Measurements from ENCODE around the gene AGAP1. TPM values are rescaled to one million over a fixed set of nuclear protein-coding genes. Genes with fewer than 3 reads are reported as not detected.

Gene AGAP1
- total RNA-seq, 2 experiments from 2014 or later = not detected

DNA sequence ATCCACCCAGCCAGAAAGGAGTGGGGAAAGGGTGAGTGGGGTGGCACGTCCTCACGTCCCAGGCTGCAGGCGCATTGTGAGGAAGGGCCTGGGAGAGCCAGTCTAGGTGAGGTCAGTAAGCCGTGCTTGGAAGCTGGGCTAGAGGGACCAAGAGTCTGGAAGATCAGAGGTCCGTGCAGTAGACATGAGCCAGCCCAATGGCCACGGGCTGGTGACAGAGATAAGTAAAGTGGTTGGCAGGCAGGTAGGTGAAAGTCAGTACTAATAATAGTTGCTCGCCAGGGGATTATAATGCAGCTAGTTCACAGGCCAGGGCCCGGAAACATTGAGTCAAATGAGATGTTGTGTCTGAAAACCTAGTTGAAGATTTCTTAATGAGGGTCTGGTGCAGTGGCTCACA, 541.1 kb downstream of the AGAP1 start:
- H4K20me1 ChIP-seq (ENCODE audit: insufficient read depth, low read length) = no peaks in the 10 kb centered on the region
- H3K9me3 ChIP-seq (ENCODE audit: low read length) = no peaks in the 10 kb centered on the region
- TF ChIP-seq, protein P1, sequence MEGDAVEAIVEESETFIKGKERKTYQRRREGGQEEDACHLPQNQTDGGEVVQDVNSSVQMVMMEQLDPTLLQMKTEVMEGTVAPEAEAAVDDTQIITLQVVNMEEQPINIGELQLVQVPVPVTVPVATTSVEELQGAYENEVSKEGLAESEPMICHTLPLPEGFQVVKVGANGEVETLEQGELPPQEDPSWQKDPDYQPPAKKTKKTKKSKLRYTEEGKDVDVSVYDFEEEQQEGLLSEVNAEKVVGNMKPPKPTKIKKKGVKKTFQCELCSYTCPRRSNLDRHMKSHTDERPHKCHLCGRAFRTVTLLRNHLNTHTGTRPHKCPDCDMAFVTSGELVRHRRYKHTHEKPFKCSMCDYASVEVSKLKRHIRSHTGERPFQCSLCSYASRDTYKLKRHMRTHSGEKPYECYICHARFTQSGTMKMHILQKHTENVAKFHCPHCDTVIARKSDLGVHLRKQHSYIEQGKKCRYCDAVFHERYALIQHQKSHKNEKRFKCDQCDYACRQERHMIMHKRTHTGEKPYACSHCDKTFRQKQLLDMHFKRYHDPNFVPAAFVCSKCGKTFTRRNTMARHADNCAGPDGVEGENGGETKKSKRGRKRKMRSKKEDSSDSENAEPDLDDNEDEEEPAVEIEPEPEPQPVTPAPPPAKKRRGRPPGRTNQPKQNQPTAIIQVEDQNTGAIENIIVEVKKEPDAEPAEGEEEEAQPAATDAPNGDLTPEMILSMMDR (conservative IDR thresholded peaks at IDR 0.05; ENCODE audit: low read length) = no peak
- no peak for TF ChIP-seq EZH2phosphoT487 (IDR thresholded peaks at IDR 0.05; ENCODE audit: borderline replicate concordance, low read depth, low read length)
- H3K9me2 ChIP-seq (ENCODE audit: insufficient read depth, low read length) = no peaks in the 10 kb centered on the region
- H3K36me3 ChIP-seq (ENCODE audit: insufficient read depth, low read length) = no peaks in the 10 kb centered on the region
- H3K27ac ChIP-seq (ENCODE audit: low read depth, low read length, poor library complexity, severe bottlenecking) = no peak overlapping the region
- POLR2A ChIA-PET = no interaction called here
- no TSS peak for BruUV-seq (replicated peaks)
- H3K4me1 ChIP-seq (ENCODE audit: insufficient read depth, low read length, poor library complexity, severe bottlenecking) = no peaks in the 10 kb centered on the region
- H3K79me2 ChIP-seq (ENCODE audit: insufficient read depth, low read depth, low read length) = no peaks in the 10 kb centered on the region
- intact Hi-C loops (cut with micrococcal nuclease; ENCODE audit: unreplicated experiment) = no loop called here
- CTCF ChIA-PET (ENCODE audit: unreplicated experiment) = no interaction called here
- H2AFZ ChIP-seq (ENCODE audit: low read length) = no peak overlapping the region
- H3K4me3 ChIP-seq (ENCODE audit: low read depth, low read length, poor library complexity, severe bottlenecking) = no peak overlapping the region
- H3K4me2 ChIP-seq (ENCODE audit: low read length) = no peak overlapping the region
- DNase-seq (ENCODE audit: low spot score) = no peak

DNA sequence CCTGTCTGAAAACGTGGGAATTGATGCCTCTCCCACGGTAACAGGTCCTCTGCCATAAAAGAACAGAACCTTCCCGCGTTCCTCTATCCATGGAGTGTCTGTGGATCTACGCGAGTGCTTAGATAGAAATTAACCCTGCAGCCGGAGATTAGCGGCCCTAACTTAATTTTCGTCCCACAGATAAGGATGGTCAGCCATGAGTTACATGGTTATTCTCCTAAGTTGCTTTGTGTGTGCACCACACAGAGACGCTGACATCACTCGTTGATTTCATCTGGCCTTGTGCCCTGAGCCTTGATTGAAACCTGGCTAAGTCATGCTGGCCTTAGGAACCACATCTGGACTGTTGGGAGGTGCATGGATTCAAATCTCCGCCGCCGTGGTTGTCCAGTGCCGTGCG, 542.2 kb downstream of the AGAP1 start:
- Histone ChIP-seq H3K4me1 (ENCODE audit: insufficient read depth, low read length, poor library complexity, severe bottlenecking) (no peaks in the 10 kb centered on the region), H3K9me2 (ENCODE audit: insufficient read depth, low read length) (no peaks in the 10 kb centered on the region), H2AFZ (ENCODE audit: low read length) (no peak overlapping the region), H3K4me2 (ENCODE audit: low read length) (no peak overlapping the region), H3K27ac (ENCODE audit: low read depth, low read length, poor library complexity, severe bottlenecking) (no peak overlapping the region), H3K4me3 (ENCODE audit: low read depth, low read length, poor library complexity, severe bottlenecking) (no peak overlapping the region), H4K20me1 (ENCODE audit: insufficient read depth, low read length) (no peaks in the 10 kb centered on the region), H3K79me2 (ENCODE audit: insufficient read depth, low read depth, low read length) (no peaks in the 10 kb centered on the region), H3K36me3 (ENCODE audit: insufficient read depth, low read length) (no peaks in the 10 kb centered on the region), H3K9me3 (ENCODE audit: low read length) (no peaks in the 10 kb centered on the region)
- BruUV-seq (replicated peaks) = no TSS peak
- ChIA-PET POLR2A (no interaction called here), CTCF (ENCODE audit: unreplicated experiment) (no interaction called here)
- intact Hi-C loops (cut with micrococcal nuclease; ENCODE audit: unreplicated experiment) = no loop called here
- DNase-seq (ENCODE audit: low spot score) = no peak
- TF ChIP-seq, protein P1 (conservative IDR thresholded peaks at IDR 0.05; ENCODE audit: low read length) = no peak
- TF ChIP-seq EZH2phosphoT487 (IDR thresholded peaks at IDR 0.05; ENCODE audit: borderline replicate concordance, low read depth, low read length) = no peak

DNA sequence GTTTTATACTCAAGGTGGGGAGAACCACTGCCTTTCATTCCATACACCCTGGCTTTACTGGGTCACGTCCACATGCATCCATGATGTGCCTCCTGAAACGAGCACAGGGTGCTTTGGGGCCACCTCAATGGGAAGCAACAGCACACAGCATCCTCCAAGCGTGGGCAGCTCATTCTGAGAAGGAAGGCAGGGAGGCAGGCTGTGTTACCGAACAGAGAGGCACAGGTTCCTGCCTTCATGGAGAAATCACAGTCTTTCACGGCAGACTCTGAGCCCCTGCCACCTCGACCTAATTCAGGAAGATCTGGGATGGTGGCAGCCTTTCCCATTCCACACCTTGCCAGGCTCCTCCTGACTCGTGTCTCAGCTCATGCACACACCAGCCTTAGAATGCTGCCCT, 544.3 kb downstream of the AGAP1 start:
- Histone ChIP-seq H4K20me1 (ENCODE audit: insufficient read depth, low read length) (no peaks in the 10 kb centered on the region), H3K4me3 (ENCODE audit: low read depth, low read length, poor library complexity, severe bottlenecking) (no peak overlapping the region), H3K79me2 (ENCODE audit: insufficient read depth, low read depth, low read length) (no peaks in the 10 kb centered on the region), H3K9me3 (ENCODE audit: low read length) (no peaks in the 10 kb centered on the region), H3K36me3 (ENCODE audit: insufficient read depth, low read length) (no peaks in the 10 kb centered on the region), H2AFZ (ENCODE audit: low read length) (no peak overlapping the region), H3K4me1 (ENCODE audit: insufficient read depth, low read length, poor library complexity, severe bottlenecking) (no peaks in the 10 kb centered on the region), H3K27ac (ENCODE audit: low read depth, low read length, poor library complexity, severe bottlenecking) (no peak overlapping the region), H3K9me2 (ENCODE audit: insufficient read depth, low read length) (no peaks in the 10 kb centered on the region), H3K4me2 (ENCODE audit: low read length) (no peak overlapping the region)
- BruUV-seq (replicated peaks) = no TSS peak
- DNase-seq (ENCODE audit: low spot score) = no peak
- TF ChIP-seq, protein P1 (conservative IDR thresholded peaks at IDR 0.05; ENCODE audit: low read length) = no peak
- TF ChIP-seq EZH2phosphoT487 (IDR thresholded peaks at IDR 0.05; ENCODE audit: borderline replicate concordance, low read depth, low read length) = no peak
- POLR2A ChIA-PET = interaction anchor here (0.6 kb wide), 1 partner anchor 28 kb away, joined by 5 read pairs; no protein-coding TSS in a partner anchor
- CTCF ChIA-PET (ENCODE audit: unreplicated experiment) = no interaction called here
- intact Hi-C loops (cut with micrococcal nuclease; ENCODE audit: unreplicated experiment) = no loop called here

Measured in OCI-LY7 (cell line).